SK-N-MC (cell line): Measurements from ENCODE around the gene HORMAD2.

Source experiments
- EZH2 ChIP-seq: fragments of 200-600 bp; sonication (generic); IDR thresholded peaks from one replicate; pipeline ENCODE4 v1.6.1; 2017; ENCODE audit warnings: antibody characterized with exemption
- FOXP2 ChIP-seq: optimal IDR thresholded peaks from 2 replicates; pipeline ENCODE3; 2011; ENCODE audit warnings: mild to moderate bottlenecking, moderate library complexity; ENCODE audit not compliant: insufficient read depth; ENCODE audit errors: extremely low read length, control extremely low read depth
- POLR2AphosphoS5 ChIP-seq: IDR thresholded peaks from 2 replicates; pipeline ENCODE4 v1.6.1; 2012; ENCODE audit warnings: mild to moderate bottlenecking, low read depth, low read length, borderline replicate concordance

- no peak for TF ChIP-seq POLR2AphosphoS5
- no peak for TF ChIP-seq EZH2
- TF ChIP-seq FOXP2 = no peak
Measured at GRCh38 chr22:30193031-30193775, 112.9 kb downstream of the HORMAD2 start.
